ENCODE results near the gene XIRP1.
A peak's percentile ranks its signal among the peaks of the same experiment; 100 is the strongest.

XIRP1 gene

DNA sequence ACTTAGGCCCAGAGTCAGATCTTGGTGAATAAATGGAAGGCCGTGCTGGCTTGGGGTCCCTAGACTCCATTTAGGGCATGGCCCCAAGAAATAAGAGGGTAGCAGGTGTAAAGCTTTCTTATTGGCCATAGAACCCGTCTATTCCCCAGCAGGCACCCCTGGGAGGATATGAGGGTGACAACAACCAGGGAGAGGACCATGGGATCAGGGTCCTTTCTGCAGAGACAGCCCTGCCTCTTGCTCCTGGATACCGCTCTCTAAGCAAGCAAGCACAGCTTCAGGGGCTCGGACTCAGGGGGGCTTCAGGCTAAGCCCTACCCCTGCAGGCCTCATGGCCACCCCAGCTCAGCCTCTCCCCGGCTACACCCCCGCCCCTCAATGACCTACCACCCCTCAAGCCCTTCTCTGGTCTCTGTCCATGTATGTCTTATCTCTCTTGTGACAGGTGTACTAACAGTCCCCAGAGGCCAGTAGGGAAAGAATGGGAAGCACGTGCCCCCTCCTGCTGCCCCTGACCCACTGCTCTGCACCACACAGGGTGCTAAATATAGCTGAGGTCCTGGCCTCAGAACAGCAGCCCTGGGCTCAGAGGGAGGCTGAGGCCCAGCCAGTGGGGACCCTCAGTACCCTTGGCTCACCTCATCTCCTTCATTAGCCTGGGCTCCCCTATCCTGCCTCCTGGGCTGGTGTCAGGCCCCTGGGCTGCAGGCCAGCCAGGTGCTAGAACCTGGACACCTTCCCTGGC lies 1.9 kb downstream of the XIRP1 start:
- TF ChIP-seq, protein P1, sequence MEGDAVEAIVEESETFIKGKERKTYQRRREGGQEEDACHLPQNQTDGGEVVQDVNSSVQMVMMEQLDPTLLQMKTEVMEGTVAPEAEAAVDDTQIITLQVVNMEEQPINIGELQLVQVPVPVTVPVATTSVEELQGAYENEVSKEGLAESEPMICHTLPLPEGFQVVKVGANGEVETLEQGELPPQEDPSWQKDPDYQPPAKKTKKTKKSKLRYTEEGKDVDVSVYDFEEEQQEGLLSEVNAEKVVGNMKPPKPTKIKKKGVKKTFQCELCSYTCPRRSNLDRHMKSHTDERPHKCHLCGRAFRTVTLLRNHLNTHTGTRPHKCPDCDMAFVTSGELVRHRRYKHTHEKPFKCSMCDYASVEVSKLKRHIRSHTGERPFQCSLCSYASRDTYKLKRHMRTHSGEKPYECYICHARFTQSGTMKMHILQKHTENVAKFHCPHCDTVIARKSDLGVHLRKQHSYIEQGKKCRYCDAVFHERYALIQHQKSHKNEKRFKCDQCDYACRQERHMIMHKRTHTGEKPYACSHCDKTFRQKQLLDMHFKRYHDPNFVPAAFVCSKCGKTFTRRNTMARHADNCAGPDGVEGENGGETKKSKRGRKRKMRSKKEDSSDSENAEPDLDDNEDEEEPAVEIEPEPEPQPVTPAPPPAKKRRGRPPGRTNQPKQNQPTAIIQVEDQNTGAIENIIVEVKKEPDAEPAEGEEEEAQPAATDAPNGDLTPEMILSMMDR (conservative IDR thresholded peaks at IDR 0.05; ENCODE audit: low read depth, low read length): no peak
- no peak overlapping the region for H3K4me3 ChIP-seq (ENCODE audit: low read depth, low read length)
- DNase-seq (ENCODE audit: low read depth): no peak

DNA sequence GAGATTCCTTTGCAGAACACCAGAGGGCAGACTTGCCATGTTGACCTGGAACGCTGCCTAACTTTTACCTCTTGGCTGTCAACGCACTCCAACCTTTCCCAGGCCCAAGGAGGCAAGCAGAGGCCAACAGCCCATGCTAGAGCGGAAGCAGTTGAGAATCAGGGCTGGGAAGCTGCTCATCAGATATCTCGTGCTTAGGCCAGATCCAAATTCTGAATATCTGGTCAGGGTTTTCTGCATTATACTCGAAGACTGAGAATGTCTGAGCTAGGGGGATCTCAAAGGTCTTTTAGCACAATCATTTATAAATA lies 2.5 kb downstream of the XIRP1 start:
- no peak overlapping the region for H3K4me3 ChIP-seq (ENCODE audit: low read depth, low read length)
- TF ChIP-seq, protein P1 (conservative IDR thresholded peaks at IDR 0.05; ENCODE audit: low read depth, low read length): peak; percentile 86
- DNase-seq (ENCODE audit: low read depth): peak; percentile 85

DNA sequence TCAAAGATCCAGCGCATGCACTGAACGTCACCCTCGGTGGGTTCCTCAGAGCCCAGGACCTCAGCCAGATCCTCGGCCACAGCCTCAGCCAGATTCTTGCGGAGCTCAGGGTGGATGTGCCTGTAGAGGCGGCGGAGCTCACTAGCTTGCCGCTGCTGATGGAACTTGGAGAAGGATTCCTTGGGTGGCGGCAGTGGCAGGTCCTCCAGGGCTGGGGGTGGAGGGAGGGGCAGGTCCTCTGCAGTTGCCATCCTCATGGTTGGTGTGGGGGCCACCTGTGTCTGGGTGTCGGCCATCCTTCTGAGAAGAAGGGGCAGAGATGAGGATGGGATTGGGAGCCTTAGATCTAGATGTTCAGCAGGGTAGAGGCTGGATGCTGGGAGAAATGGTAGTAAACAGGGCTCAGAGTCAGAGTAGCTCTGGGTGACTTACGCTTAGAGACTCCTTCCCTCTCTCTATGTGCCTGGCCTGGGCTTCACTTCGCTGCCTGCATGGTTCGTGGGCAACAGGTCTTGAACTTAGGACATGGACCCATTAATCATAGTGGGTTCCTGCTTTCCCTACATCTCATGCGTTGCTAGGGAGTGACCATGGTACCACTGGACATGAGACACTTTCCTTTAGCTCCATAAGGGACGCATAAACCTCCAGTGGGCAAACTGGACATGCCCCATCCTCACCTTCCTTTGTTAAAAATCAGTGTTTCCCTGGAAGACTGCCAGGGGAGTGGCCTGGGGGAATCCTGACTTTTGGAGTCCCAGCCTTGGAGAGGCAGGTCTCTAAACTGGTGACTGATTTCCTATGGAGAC lies 3.0 kb downstream of the XIRP1 start:
- no peak overlapping the region for H3K4me3 ChIP-seq (ENCODE audit: low read depth, low read length)
- TF ChIP-seq, protein P1 (conservative IDR thresholded peaks at IDR 0.05; ENCODE audit: low read depth, low read length): no peak
- no peak for DNase-seq (ENCODE audit: low read depth)

DNA sequence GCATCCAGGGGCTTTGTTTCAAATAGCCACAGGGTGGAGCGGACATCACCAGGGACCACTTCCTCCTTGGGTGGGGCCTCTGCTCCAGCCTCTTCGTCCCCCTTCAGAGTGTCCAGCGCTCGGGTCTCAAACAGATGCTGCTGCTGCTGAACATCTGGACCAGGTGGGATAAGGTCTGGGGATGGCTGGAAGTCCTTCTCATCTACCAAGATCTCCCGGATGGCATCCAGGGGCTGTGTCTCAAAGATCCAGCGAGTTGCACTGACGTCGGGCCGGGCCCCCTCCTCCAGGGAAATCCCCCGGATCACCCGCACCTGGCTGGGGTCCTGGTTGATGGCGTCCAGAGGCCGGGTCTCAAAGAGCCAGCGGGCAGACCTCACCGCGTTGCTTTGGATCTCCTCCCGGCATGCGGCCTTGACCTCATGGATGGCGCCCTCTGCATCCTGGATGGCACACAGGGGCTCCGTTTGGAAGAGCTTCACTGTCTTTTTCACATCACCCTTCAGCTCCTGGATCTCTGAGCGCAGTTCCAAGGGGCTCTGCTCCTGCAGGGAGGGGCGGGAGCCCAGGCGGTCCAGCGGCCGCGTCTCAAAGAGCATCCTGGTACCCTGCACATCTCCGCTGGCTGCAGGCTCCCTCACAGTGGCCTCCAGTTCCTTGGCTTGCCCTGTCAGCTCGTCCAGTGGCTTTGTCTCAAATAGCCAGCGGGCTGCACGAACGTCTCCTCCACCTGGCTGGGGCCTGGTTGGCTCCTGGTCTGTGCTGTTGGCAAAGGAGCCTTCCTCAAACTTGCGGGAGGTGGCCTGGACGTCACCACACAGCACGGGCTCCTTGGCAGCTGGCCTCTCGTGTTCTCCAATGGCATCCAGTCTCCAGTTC lies 3.9 kb downstream of the XIRP1 start:
- TF ChIP-seq, protein P1 (conservative IDR thresholded peaks at IDR 0.05; ENCODE audit: low read depth, low read length): no peak
- DNase-seq (ENCODE audit: low read depth): no peak
- no peak overlapping the region for H3K4me3 ChIP-seq (ENCODE audit: low read depth, low read length)

DNA sequence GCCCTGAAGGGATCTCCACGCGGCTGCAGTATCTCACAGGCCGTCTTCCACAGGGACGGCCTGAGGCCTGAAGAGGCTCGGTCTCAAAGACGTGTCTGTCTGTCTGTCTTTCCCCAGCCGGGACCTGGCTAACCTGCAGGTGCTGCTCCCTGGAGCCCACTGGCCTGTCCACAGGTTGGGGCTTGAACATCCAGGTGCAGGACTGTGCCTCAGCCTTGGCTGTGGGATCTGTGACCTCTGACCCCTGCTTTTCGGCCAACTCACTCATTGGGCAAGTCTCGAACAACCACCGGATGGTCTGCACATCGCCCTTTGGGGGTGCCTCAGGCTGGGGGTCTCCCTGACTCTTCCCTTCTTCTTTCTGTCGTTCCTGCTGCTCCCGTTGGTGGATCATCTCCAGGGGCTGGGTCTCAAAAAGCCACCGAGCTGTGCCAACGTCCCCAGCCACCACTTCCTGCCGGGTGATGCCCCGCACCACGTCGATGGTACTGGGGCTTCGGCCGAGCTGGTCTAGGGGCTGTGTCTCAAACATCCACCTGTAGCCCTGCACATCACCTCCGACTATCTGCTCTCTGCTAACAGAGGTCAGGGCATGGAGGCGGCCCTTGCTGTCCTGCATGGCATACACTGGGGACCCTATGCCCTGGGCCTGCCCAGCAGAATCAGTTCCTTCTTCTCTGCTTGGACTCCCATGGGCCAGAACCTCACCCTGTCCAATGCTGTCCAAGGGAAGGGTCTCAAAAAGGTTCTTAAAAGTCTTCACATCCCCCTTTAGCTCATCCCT lies 4.8 kb downstream of the XIRP1 start:
- TF ChIP-seq, protein P1 (conservative IDR thresholded peaks at IDR 0.05; ENCODE audit: low read depth, low read length): no peak
- no peak for DNase-seq (ENCODE audit: low read depth)
- no peak overlapping the region for H3K4me3 ChIP-seq (ENCODE audit: low read depth, low read length)

DNA sequence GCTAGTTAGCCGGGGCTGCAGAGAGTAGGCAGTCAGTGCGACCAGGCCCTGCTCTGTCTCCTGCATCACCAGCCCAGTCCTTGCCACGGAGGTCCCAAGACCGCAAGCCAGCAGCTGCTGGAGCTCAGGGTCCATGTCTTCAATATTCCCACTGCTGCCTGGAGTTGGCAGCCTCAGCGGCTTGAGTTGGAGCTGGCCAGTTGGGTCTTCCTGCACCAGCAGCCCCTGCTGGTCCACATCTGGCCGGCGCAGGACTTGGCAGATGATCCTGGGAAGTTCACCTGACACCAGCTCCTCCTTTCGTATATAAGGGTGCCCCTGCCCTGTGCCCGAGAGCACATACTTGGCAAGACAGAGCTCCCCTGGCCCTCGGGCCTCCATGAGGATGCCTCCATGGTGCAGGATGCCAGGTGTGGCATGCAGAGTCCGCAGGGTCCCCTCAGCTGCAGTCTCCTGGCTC lies 5.7 kb downstream of the XIRP1 start:
- H3K4me3 ChIP-seq (ENCODE audit: low read depth, low read length): no peak overlapping the region
- TF ChIP-seq, protein P1 (conservative IDR thresholded peaks at IDR 0.05; ENCODE audit: low read depth, low read length): no peak
- DNase-seq (ENCODE audit: low read depth): no peak
